ENCODE measurements around the gene USP35.
"Not testable (repeated sequence)": the region's sequence is repeated elsewhere in the genome, so short reads cannot be mapped to it uniquely, and the experiment has no call there.

USP35 gene

DNA sequence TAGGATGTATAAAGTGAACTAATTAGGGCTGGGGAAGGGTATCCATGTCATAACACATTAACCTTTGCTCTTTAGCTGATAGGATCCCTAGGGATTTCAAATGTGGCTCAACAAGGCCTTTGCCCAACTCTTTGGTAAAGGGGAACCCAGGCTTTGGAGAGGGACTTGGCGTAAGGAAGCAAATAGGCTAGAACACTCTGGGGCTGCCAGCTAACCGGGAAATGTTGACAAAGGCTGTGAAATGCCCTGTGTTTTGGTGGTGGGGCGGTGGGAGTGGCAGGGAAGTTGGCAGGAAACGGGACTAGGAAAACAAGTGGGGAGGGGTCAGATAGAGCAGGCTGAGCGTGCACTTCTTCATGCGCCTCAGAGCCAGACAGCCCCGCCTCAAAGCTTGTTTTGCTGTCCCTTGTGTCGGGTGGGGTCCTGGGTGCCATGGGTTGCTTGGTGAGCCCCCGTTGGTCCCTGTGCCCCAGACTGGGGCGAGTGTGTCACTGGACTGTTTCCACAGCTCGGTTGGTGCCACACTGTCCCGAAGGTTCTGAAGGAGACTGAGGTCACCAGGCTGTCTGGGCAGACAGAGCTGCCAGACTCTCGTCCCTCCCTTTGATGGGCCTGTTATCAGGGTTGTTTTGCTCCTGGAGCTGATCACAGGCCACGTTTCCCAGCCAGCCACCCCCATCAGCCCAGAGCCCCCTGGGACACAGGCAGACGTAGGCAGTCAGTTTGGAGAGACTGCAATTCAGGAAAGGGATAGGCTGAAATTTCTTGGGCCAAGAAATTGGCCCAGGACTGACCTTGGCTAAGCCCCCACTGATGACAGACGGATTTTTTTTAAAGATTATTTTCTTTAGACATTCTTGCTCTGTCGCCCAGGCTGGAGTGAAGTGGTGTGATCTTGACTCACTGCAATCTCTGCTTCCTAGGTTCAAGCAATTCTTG, 19.9 kb upstream of the USP35 start:
- no peak for DNase-seq

DNA sequence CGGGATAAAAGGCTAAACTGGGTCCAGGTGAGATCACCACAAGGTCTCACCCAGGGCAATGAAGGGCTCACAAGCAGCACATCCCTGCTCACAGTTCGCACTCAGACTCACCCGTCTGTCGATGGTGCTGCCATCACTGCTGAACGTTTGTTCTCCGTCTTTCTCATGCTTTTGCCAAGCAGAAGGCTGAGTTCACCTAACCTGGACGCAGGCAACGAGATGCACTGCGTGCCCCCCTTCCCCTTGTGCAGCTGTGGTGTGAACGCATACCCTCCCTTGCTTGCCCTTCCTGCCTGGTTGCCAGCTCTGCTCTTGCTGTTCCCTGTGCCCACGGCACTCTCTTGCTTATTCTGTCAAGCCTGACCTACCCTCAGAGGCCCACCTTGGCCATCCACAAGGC, 18.3 kb upstream of the USP35 start:
- DNase-seq, result no peak

DNA sequence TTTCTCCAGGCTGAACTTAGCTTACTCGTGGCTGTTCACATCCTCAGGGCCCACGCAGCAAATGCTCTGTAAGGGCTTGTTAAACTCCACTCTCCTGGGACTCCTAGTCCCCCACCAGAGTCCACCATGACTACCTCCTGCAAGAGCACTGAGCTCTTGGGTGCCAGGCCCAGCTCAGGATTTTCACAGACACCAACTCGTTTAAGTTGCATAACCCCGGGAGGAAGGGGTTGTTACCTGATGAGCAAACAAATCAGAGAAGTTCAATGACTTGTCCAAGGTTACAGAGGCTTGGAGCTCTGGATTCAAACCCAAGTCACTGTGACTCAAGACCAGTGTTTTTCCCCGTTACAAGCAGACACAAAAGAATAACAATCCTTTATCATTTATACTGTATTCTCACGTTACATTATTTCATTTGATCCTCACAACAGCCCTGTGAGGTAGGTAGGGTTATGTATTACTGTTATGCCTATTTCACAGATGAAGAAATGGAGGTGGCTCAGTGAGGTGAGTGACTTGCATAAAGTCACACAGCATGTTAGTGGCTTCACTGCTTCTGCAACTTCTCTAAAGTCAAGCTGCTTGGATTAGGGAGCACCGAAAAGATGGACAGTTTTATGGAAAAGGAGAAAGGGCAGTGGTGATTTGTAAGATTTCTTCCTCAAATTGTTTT, 17.7 kb upstream of the USP35 start:
- DNase-seq, result no peak

DNA sequence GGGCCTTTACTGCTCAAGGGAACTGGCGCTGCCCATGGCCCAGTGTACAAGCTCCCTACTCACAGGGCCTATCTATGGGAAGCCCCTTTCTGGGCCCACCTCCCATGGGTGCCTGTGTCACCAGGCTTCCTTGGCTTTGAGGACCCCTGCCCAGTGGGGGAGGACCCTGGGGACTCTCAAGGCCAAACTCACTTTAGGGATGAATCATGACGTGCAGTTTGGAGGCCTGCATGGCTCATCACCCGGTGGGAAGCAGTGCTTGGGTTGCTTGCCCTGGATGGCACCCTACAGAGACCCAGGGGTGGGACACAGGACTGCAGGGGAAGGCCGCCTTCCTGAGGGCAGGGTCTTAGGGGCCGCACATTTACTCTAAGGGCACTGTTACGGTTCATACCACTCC, 16.8 kb upstream of the USP35 start:
- DNase-seq, result no peak

DNA sequence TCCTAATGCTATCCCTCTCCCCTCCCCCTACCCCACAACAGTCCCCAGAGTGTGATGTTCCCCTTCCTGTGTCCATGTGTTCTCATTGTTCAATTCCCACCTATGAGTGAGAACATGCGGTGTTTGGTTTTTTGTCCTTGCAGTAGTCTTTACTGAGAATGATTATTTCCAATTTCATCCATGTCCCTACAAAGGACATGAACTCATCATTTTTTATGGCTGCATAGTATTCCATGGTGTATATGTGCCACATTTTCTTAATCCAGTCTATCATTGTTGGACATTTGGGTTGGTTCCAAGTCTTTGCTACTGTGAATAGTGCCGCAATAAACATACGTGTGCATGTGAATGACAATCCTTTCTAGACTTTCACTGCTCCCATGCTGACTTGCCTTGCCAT, 12.9 kb upstream of the USP35 start:
- not testable (repeated sequence) for DNase-seq

DNA sequence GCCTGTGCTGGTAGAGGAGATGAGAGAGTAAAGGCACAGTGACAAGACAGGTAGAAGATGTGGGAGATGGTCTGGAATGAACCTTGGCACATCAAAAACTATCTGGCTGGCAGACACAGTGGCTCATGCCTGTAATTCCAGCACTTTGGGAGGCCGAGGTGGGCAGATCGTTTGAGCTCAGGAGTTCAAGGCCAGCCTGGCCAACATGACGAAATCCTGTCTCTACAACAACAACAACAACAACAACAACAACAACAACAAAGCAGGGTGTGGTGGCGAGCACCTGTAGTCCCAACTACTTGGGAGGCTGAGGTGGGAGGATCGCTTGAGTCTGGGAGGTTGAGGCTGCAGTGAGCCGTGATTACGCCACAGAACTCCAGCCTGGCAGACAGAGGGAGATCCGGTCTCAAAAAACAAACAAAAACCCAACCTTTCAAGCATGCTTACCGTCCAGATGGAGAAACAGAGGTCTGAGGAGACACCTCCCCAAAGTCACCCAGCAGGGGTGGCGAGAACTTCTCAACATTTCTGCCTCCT, 12.0 kb upstream of the USP35 start:
- DNase-seq, result no peak

DNA sequence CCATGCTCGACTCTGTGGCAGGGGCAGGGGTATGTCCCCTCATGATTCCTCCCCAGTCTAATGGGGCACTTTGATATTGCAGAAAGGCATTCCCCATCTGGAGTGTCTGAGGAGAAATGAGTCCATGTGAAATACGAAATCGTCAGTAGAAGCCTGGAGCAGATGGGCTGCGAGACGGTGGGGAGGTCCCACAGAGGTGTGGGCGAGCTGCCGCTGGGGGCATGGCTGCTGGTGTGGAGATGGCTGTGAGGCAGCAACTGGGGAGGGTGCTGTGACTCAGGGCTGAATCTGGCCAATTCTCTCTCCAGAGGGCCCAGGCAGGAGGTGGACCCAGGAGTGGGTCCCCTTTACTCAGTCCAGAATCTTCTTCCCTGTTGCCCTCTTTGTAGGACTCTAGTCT, 11.5 kb upstream of the USP35 start:
- no peak for DNase-seq

DNA sequence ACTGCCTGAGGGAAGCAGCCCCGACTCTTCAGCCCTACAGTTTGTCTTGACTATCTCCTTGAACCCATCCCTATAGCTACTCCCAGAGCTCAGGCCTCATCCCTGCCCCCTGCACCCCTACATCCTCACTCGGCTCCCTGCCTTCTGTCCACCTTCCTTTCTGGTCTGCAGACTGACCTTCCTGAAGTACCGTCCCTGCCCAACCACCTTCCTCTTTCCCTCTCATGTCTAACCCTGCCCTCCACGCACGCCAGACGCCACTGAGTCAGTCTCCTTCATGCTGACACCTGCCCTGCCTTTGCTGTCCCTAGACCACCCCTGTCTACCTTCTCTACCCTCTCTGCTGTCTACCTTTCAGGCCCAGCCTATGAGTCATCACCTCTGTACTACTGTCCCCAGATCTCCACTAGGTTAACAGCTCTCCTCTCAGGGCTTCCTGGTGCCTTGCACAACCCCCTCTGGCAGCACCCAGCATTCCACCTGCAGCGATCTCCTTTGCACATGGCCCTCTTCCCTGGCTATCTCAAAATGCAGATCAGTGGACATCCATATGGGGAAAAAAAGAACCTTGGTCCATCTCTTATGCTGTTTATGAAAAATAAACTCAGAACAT, 9.2 kb upstream of the USP35 start:
- DNase-seq, result no peak

DNA sequence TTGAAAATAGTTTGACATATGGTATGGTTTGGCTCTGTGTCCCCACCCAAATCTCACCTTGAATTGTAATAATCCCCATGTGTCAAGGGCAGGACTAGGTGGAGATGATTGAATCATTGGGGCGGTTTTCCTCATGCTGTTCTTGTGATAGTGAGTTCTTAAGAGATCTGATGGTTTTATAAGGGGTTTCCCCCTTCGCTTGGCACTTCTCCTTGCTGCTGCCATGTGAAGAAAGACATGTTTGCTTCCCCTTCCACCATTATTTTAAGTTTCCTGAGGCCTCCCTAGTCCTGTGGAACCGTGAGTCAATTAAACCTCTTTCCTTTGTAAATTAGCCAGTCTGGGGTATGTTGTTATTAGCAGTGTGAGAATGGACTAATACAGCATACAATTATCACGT, 8.0 kb upstream of the USP35 start:
- DNase-seq, result no peak

DNA sequence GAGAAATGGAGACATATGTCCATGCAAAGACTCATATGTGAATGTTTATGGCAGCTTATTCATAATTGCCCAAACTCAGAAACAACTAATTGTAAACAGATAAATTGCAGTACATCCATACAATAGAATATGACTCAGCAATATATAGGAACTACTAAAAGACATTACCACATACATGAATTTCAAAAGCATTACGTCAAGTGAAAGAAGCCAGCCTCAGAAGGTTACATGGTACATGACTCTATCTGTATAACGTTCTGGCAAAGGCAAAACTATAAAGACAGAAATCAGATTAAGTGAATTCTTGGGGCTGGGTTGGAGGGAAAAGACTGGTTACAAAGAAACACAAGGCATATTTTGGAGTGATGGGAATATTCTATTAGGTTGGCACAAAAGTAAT, 7.5 kb upstream of the USP35 start:
- no peak for DNase-seq

DNA sequence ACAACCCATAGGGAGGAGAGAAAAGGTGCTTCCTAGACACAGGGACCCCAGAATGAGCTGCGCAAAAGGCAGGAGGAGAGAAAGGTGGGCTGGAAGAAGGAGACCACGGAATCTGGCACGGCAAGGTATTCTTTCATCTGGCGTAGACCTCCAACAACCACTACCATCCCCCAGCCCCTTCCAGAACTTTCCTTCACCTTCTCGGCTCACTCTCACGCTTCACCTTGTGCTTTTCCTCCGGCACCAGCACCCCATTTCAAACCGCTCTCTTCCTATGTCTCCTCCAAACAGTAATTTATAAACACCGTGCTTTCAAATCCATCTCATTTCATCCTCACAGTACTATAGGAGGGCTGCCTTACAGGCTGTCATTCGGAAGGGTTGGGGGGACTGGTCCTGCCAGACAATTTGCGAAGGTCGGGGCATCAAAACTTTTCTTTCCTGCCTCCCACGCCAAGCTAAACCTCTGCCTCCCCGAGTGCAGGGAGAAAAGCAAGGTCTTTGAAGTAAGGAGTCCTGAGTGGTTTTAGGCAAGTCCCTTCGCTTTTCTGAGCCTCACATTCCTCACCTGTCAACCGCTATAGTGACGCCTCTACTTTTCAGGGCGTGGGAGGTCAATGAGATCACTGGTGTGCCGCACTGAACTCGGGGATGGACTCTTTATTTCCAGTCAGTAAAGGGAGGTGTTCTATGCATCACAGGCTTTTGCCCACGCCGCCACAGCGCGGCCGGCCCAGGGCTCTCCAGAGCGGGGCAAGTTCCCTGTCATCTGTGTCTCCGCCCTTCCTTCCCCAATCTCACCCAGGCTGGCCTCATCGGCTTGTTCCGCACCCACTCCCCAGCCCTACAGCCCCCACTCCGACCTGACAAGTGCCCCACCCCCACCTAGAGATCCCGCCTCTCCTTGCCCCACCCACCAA, 1.1 kb upstream of the USP35 start:
- peak; percentile 85 for DNase-seq

DNA sequence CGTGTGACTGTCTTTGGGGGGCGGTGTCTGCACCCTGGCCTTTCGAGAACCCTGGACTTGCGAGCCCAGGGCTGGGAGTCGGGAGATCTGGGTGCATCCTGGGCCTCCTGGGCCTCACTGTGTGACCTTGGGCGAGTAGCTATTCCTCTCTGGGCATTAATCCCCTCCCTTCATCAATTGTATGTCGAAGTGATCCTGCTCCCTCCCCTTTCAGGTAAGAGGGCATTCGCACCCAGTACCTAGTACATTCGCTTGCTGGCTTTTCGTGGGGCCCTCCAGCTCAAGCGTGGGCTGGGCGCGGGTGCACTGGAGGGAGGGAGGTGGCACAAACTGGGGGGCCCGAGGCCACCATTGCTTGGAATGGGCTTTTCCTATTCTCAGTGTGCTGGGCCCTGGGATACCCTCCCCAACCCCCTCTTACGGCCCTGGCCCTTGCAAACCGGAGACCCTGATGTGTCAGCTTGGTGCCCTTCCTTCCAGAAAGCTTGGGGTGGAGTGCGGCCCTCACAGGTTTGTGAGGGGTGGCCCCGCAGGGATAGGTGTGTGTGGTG, 530 bp downstream of the USP35 start:
- DNase-seq, result no peak

DNA sequence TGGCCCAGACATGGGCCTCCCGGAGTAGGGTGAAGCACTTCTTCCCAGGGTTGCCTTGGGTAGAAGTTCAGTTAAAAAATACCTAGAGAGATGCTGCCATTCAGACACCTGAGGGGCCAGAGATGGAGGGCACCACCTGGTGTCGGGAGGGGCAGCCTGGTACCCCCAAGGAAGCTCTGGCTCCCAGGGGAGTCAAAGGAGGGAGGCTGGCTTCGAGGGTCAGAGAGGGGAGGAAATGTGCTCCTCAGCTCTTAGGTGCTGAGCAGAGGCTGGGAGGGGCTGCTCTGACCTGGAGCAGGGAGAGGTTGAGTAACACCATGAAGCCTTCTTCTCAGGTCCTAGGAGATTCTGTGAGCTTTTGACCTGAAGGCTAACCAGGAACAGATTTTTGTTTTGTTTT, 1.1 kb downstream of the USP35 start:
- DNase-seq, result no peak

DNA sequence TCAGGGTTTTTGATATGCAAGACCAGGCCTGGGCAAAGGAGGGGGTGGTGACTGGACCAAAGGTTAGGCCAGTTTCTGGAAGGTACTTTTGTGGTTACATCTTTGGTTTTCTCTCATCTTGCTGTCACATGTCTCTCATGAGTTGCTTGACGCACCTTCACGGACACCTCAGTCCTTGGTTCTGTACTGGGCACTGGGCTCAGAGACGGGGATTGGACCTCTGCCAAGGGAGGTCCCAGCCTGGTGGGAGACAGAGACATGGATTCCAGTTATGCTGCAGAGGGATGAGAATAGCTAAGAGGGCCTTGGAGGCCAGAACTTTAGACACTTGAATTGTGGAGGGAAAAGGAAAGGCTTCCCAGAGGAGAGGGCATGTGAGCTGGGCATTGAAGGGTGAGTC, 1.7 kb downstream of the USP35 start:
- no peak for DNase-seq

DNA sequence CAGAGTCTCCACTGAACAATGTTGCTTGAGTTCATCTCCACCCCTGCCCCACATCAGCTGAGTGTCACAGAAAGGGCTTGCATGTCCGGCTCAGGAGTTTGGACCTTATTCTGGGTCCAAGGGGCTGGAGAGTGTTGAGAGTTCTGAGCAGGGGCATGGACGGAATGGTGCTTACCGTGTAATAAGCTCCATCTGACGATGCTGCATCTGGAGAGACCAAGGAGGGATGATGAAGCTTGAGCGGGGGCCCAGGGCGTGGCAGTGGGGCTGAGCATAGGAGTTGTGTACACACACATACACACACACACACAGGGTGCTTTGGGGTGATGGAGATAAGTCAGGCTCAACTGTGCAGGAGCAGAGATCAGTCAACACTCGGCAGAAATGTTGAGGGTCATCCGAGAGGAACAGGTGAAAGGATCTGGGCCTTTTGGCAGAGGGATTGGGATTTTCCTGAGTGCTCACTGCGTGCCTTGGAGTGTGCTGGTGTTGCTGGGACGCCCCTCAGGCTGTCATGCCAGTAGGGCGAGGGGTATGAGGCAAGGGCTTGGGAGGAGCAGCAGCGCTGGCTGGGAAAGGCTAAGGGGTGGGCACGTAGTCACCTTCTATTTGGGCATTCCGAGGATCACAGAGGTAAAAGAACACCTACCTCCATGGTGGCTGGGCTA, 2.3 kb downstream of the USP35 start:
- no peak for DNase-seq

DNA sequence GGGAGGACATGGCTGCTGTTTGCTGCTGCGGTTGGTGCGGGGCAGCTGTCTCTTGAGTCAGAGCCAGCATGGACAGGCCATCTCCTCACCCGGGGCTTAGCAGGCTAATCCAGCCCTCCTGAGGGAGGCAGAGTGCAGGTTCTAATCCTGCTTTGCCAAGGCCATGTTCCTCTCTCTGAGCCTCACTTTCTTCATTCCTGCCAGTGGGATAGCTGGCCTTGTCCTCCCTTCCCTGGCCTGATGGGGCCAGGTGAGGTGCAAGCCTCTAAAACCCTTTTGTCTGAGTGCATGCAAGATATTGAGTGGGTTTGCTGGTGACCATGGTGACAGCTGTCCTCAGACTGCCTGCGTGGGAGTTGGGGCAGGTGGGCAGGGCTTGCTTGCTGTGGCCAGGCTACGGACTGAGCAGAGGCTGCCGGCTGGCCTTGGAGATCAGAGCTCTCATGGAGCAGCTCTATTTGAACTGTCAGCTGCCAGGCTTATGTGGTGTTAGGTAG, 3.6 kb downstream of the USP35 start:
- DNase-seq, result no peak

DNA sequence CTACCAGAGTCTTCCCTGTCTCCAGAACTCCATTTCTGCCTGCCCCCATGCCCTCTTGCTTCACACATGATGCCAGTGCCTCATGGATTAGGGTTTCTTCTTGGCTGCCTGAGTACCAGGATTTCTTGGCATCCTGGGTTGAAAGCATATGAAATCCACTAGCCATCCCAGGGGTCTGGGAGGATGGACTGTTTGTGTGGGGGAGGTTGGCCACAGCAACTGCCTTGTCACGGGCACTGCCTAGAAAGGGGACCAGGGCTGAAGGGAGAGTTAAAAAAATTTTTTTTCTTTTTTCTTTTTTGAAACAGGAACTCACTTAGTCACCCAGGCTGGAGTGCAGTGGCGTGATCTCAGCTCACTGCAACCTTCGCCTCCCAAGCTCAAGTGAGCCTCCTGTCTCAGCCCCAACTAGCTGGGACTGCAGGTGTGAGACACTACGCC, 4.2 kb downstream of the USP35 start:
- DNase-seq, result no peak

DNA sequence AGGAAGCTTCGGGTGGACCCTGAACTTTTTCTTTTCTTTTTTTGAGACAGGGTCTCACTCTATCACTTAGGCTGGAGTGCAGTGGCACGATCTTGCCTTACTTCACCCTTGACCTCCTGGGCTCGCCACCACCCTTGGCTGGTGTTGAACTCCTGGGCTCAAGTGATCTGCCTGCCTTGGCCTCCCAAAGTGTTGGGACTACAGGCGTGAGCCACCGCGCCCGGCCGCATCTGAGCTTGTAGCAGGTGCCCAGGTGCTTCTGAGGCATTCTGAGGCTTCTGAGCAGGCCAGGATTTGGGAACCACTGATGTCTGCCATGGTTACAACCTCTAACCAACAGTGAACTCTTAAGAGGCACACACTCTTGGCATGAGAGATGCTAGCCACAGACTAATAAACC, 5.1 kb downstream of the USP35 start:
- no peak for DNase-seq

DNA sequence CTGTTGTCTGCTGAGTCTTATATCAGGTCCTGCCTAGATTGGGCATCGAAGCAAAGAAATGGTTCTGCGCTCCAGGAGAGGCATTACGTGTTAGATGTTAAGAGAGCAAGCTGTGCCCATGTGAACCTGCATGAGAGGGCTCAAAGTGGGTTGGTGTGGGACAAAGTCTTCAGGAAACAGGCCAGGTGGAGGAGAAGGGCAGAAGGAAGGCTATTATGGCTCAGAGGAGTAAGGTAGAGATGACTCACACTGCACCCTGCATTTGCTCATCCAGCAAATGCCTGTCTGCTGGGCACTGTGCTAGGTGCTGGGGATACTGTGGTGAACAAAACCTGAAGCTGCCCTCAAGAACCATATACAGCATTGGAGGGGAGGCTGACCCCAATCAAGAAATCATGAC, 5.8 kb downstream of the USP35 start:
- no peak for DNase-seq

DNA sequence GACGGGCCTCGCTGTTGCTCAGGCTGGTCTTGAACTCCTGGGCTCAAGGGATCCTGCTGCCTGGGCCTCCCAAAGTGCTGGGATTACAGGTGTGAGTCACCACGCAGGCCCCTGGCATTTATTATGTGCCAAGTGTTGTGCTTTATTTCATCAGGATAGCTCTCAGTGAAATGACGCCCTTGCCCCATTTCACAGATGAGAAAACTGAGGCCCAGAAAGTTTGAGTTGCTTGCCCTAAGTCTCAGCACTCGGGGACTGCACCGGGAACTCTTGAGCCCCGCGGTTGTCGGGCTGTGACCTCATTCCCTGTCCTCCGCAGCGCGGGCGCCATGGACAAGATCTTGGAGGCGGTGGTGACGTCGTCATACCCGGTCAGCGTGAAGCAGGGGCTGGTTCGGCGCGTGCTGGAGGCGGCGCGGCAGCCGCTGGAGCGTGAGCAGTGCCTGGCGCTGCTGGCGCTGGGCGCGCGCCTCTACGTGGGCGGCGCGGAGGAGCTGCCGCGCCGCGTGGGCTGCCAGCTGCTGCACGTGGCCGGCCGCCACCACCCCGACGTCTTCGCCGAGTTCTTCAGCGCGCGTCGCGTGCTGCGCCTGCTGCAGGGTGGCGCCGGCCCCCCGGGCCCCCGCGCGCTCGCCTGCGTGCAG, 7.3 kb downstream of the USP35 start:
- DNase-seq, result no peak

DNA sequence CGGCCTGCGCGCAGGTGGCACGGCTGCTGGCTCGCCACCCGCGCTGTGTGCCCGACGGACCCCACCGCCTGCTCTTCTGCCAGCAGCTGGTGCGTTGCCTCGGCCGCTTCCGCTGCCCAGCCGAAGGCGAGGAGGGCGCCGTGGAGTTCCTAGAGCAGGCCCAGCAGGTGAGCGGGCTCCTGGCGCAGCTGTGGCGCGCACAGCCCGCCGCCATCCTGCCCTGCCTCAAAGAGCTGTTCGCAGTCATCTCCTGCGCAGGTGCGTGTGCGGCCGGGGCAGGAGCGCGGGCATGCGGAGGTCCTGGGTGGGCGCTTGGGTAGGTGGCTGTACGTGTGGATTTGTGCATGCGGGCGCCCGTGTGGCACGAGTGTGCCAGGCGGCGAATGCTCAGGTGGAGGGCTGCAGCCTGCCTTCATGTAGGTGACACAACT, 8.0 kb downstream of the USP35 start:
- DNase-seq, result no peak
